Mammary epithelial cell (primary cell): ENCODE data around the gene KCTD15.

Source experiments
- EZH2 ChIP-seq: IDR thresholded peaks from 2 replicates; pipeline ENCODE4 v1.6.1; 2012; ENCODE audit warnings: low read length, inconsistent platforms, borderline replicate concordance
- TF ChIP-seq, protein P1 (sequence below), 2 donors: IDR thresholded peaks in 1 of 2; conservative IDR thresholded peaks in 1 of 2; 2 replicates each; pipeline ENCODE4 v1.5.1; 2011 to 2012; ENCODE audit warnings: inconsistent platforms in 2 of 2, low read length in 2 of 2, mild to moderate bottlenecking in 2 of 2, control low read depth in 1 of 2, low read depth in 1 of 2; ENCODE audit not compliant: insufficient read depth in 1 of 2; ENCODE audit errors: extremely low read depth in 1 of 2

DNA sequence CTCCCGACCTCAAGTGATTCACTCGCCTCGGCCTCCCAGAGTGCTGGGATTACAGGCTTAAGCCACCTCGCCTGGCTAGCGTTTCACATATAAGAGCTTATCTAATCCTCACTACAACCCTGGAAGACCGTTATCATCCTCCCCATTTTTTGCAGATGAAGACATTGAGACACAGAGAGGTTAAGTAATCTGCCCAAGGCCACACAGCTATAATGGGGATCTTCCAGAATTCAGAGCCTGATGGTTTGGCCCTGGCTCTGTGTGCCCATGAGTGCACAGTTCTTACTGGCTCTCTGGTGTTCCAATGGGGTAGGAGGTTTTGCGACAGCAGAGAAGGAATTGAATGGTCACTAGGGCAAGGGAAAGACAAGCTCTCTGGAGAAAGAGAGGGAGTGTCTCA, 16.8 kb upstream of the KCTD15 start:
- TF ChIP-seq, protein P1, sequence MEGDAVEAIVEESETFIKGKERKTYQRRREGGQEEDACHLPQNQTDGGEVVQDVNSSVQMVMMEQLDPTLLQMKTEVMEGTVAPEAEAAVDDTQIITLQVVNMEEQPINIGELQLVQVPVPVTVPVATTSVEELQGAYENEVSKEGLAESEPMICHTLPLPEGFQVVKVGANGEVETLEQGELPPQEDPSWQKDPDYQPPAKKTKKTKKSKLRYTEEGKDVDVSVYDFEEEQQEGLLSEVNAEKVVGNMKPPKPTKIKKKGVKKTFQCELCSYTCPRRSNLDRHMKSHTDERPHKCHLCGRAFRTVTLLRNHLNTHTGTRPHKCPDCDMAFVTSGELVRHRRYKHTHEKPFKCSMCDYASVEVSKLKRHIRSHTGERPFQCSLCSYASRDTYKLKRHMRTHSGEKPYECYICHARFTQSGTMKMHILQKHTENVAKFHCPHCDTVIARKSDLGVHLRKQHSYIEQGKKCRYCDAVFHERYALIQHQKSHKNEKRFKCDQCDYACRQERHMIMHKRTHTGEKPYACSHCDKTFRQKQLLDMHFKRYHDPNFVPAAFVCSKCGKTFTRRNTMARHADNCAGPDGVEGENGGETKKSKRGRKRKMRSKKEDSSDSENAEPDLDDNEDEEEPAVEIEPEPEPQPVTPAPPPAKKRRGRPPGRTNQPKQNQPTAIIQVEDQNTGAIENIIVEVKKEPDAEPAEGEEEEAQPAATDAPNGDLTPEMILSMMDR (conservative IDR thresholded peaks at IDR 0.05 in 1 of 2, IDR thresholded peaks at IDR 0.05 in 1 of 2; ENCODE audit: extremely low read depth in 1 of 2, insufficient read depth in 1 of 2, low read depth in 1 of 2, low read length in 2 of 2) = no peak
- TF ChIP-seq EZH2 = no peak
